Common myeloid progenitor, CD34-positive (primary cell): ENCODE results near the gene PABPC1L.
"Not testable (repeated sequence)": the region's sequence is repeated elsewhere in the genome, so short reads cannot be mapped to it uniquely, and the experiment has no call there.

ENCODE experiments used
- CTCF ChIA-PET: fragments of 350-600 bp; sonication (Branson Sonifier 250); formaldehyde crosslinking; loops from one replicate; lab custom pipeline; 2021; ENCODE audit warnings: antibody characterized with exemption; lab: Charles Lee
- POLR2A ChIA-PET: fragments of 350-600 bp; sonication (Branson Sonifier 250); formaldehyde crosslinking; loops from one replicate; lab custom pipeline; 2021; ENCODE audit warnings: antibody characterized with exemption; lab: Charles Lee
- DNase-seq, 3 donors: peaks; one replicate each; pipeline versions ENCODE4 v3.0.0 to v3.0.0-alpha.2; 2013
- H3K27ac ChIP-seq, 2 experiments: 1 replicate in 1 of 2; 2 replicates in 1 of 2; pipeline ENCODE4 v1.7.0; 2013; ENCODE audit warnings: inconsistent platforms in 2 of 2, low read length in 2 of 2, mild to moderate bottlenecking in 2 of 2, low read depth in 1 of 2, moderate library complexity in 1 of 2; ENCODE audit not compliant: severe bottlenecking in 2 of 2, insufficient read depth in 1 of 2, poor library complexity in 1 of 2
- H3K27me3 ChIP-seq, 5 experiments: replicated peaks in 2 of 5; 1 replicate in 3 of 5; 2 replicates in 2 of 5; pipeline versions ENCODE4 v1.6.1 to v1.7.0; 2013; ENCODE audit warnings: low read length in 4 of 5, mild to moderate bottlenecking in 2 of 5, moderate library complexity in 2 of 5, inconsistent platforms in 1 of 5; ENCODE audit not compliant: insufficient read depth in 5 of 5, control insufficient read depth in 4 of 5
- H3K36me3 ChIP-seq, 4 experiments: 1 replicate in 2 of 4; 2 replicates in 2 of 4; pipeline versions ENCODE4 v1.6.1 to v1.7.0; 2013; ENCODE audit warnings: low read length in 3 of 4, control low read depth in 1 of 4, mild to moderate bottlenecking in 1 of 4; ENCODE audit not compliant: control insufficient read depth in 4 of 4, insufficient read depth in 4 of 4
- H3K4me1 ChIP-seq, 4 experiments: 1 replicate in 3 of 4; 2 replicates in 1 of 4; pipeline versions ENCODE4 v1.6.1 to v1.7.1; 2013; ENCODE audit warnings: low read length in 3 of 4, mild to moderate bottlenecking in 3 of 4, control low read depth in 1 of 4, inconsistent platforms in 1 of 4, moderate library complexity in 1 of 4; ENCODE audit not compliant: control insufficient read depth in 4 of 4, insufficient read depth in 4 of 4; ENCODE audit errors: control extremely low read depth in 1 of 4
- H3K4me3 ChIP-seq, 7 experiments: 1 replicate in 4 of 7; 2 replicates in 3 of 7; pipeline versions ENCODE4 v1.5.1 to v1.7.0; 2013; ENCODE audit warnings: mild to moderate bottlenecking in 7 of 7, low read length in 6 of 7, moderate library complexity in 6 of 7, inconsistent platforms in 2 of 7, low read depth in 2 of 7, control low read depth in 1 of 7; ENCODE audit not compliant: insufficient read depth in 4 of 7, control insufficient read depth in 1 of 7; ENCODE audit errors: extremely low read depth in 1 of 7
- H3K9me3 ChIP-seq, 5 experiments: 1 replicate in 4 of 5; 2 replicates in 1 of 5; pipeline versions ENCODE4 v1.6.1 to v1.7.1; 2013; ENCODE audit warnings: low read length in 4 of 5, mild to moderate bottlenecking in 2 of 5, inconsistent platforms in 1 of 5, low read depth in 1 of 5, moderate library complexity in 1 of 5; ENCODE audit not compliant: control insufficient read depth in 4 of 5, insufficient read depth in 2 of 5; ENCODE audit errors: control extremely low read depth in 1 of 5
- WGBS: methylation state at CpG from one replicate; pipeline ENCODE4 v1.1.5; 2013; ENCODE audit not compliant: insufficient coverage; 5-methylcytosine and 5-hydroxymethylcytosine counted together

PABPC1L gene

DNA sequence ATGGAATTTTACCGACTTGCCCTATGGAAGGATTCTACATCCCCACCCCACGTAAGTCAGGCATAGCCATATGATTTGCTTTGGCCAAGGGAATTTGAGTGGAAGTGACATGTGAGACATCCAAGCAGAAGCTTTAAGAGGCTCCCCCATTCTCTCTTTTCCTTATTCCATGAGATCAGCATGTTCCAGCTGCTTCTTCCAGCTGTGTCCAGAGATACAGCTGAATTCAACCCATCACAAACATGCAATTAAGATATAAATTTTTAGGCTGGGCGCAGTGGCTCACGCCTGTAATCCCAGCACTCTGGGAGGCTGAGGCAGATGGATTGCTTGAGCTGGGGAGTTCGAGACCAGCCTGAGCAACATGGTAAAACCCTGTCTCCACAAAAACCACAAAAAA, 40.4 kb upstream of the PABPC1L start:
- no peaks in the 10 kb centered on the region for H3K27me3 ChIP-seq

DNA sequence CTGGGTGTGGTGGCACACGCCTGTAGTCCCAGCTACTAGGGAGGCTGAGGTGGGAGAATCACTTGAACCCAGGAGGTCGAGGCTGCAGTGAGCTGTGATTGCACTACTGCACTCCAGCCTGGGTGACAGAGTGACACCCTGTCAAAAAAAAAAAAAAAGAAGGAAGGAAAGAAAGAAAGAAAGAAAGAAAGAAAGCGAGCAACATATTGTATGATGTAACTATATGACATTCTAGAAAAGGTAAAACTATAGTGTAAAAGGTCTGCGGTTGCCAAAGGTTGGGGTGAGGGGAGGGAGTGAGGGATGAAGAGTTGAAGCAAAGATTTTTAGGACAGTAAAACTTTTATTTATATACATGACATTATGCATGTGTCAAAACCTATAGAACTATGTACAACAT, 27.5 kb upstream of the PABPC1L start:
- POLR2A ChIA-PET, result interaction anchor here (0.7 kb wide), 1 partner anchor 56 kb away, joined by 3 read pairs; no protein-coding TSS in a partner anchor
- H3K27me3 ChIP-seq, H3K36me3 ChIP-seq, CTCF ChIA-PET, H3K9me3 ChIP-seq, H3K4me3 ChIP-seq, H3K27ac ChIP-seq, DNase-seq: not testable (repeated sequence)
- 100% methylated on average over 2 of the region's 4 CpGs for WGBS
- peaks cover 0 to 22% (median 19%) of the 10 kb centered on the region in 4 experiments for H3K4me1 ChIP-seq

More for the DNA sequence above, 40.4 kb upstream of the PABPC1L start:
- CTCF ChIA-PET, result interaction anchor here (0.9 to 1.6 kb wide), 5 partner anchors 9 to 184 kb away, joined by 3 to 5 read pairs (median 3); partner anchors contain the start of gene KCNK15
- Histone ChIP-seq H3K9me3 (no peaks in the 10 kb centered on the region), H3K4me1 (peaks cover 0 to 8% (median 2%) of the 10 kb centered on the region in 4 experiments), H3K4me3 (no peak overlapping the region), H3K27ac (no peak overlapping the region), H3K36me3 (no peaks in the 10 kb centered on the region)
- POLR2A ChIA-PET, result interaction anchor here (0.7 kb wide), 1 partner anchor 133 kb away, joined by 6 read pairs; no protein-coding TSS in a partner anchor
- WGBS, result 100% methylated on average over 1 of the region's 5 CpGs
- DNase-seq, result no peak

- CTCF ChIA-PET, result no interaction called here
- Histone ChIP-seq H3K4me1 (peaks cover 7 to 32% (median 27%) of the 10 kb centered on the region in 4 experiments), H3K4me3 (no peak overlapping the region), H3K9me3 (peaks cover 0 to 2% (median 0%) of the 10 kb centered on the region in 5 experiments), H3K36me3 (peaks cover 0 to 5% (median 0%) of the 10 kb centered on the region in 4 experiments), H3K27me3 (no peaks in the 10 kb centered on the region), H3K27ac (no peak overlapping the region)
- no peak for DNase-seq
- POLR2A ChIA-PET, result interaction anchor here (0.5 to 0.6 kb wide), 2 partner anchors 27 to 46 kb away, joined by 3 to 4 read pairs; no protein-coding TSS in a partner anchor
- whole genome bisulfite sequencing, result 97% methylated on average over 7 of the region's 7 CpGs
Observed at GRCh38 chr20:44883214-44883902, 26.5 kb upstream of the PABPC1L start.

- no peak for DNase-seq
- WGBS, result 0% methylated on average over 6 of the region's 14 CpGs
- H3K9me3 ChIP-seq, result no peaks in the 10 kb centered on the region
- H3K36me3 ChIP-seq, result peaks cover 0 to 10% (median 0%) of the 10 kb centered on the region in 4 experiments
- ChIA-PET CTCF (no interaction called here), POLR2A (no interaction called here)
- H3K27me3 ChIP-seq, result no peaks in the 10 kb centered on the region
- peak overlapping the region; percentile 76 to 99 (median 97) for H3K4me3 ChIP-seq
- peak overlapping the region in 1 of 2 experiments; percentile 74 for H3K27ac ChIP-seq
- peaks cover 12 to 42% (median 28%) of the 10 kb centered on the region in 4 experiments for H3K4me1 ChIP-seq
Observed at GRCh38 chr20:44884907-44885391, 24.9 kb upstream of the PABPC1L start.

DNA sequence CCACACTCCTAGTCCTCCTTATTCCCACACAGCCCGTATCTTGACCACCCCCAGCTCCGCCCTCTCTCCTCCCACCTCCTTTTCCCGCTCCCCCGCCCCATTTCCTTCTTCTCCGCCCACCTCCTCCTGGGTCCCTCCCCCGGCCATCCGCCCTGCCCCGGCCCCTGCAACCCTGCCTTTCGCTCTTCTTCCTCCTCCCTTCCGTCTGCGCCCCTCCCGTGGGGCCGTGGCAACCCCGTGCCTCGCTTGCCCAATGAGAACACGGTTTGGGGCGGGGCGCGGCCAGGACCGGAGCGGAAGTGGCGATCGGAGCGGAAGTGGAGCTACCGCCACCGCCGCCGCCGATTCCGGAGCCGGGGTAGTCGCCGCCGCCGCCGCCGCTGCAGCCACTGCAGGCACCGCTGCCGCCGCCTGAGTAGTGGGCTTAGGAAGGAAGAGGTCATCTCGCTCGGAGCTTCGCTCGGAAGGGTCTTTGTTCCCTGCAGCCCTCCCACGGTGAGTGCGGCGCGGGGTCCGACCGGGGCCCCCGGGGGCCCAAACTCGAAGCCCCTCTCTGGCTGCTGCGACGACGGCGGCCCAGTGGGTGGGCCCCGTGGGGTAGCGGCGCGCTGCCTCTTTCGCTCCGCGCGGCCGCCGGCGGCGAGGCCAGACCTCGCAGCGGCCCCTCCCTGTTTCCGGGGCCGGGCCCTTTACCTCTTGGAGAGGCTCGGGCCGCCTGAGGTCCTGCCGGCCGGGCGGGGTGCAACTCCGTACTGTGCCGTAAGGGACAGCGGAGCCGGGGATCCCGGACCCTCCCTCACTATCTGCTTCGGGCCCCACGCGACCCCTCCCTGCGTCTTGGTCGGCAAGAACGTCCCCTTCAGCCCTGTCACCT, 24.2 kb upstream of the PABPC1L start, which contains the start of gene YWHAB:
Gene YWHAB, plus strand, starts transcription at position 314 of the 874 bp plus-strand sequence. CDS start 15,829 bp downstream, outside the sequence.
- Histone ChIP-seq H3K4me1 (peaks cover 12 to 42% (median 28%) of the 10 kb centered on the region in 4 experiments), H3K27me3 (no peaks in the 10 kb centered on the region), H3K36me3 (peaks cover 0 to 10% (median 0%) of the 10 kb centered on the region in 4 experiments), H3K9me3 (no peaks in the 10 kb centered on the region), H3K4me3 (peak within 1 kb of the TSS; percentile 76 to 99 (median 97)), H3K27ac (peak within 1 kb of the TSS; percentile 66 to 79)
- WGBS, result 0% methylated on average over 71 of the region's 88 CpGs
- DNase-seq, result peak; percentile 97 to 98 (median 97)
- POLR2A ChIA-PET, result no interaction called here
- CTCF ChIA-PET, result interaction anchor here (0.8 kb wide), 1 partner anchor 500 kb away, joined by 4 read pairs; no protein-coding TSS in a partner anchor

DNA sequence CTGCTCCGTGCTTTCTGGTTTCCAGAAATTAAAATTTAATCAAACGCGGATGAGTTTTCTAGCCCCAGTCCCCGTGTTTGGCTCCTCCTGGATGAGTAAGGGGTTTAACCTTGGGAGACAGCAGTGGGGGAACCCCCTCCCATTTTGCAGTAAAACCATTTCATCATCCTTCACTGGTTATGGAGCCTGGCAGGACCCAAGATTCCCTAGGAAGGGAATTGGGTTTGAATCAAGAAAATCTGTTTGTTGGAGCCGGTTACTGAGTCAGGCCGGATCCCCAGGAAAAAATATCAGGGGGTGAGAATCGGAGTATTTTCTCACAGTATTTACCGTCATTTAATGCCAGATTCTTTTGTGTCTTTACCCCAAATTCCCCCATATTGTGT, 23.6 kb upstream of the PABPC1L start:
- peaks cover 0 to 10% (median 0%) of the 10 kb centered on the region in 4 experiments for H3K36me3 ChIP-seq
- WGBS, result 0% methylated on average over 4 of the region's 8 CpGs
- H3K9me3 ChIP-seq, result no peaks in the 10 kb centered on the region
- H3K4me3 ChIP-seq, result peak overlapping the region; percentile 76 to 99 (median 97)
- peak overlapping the region; percentile 66 to 79 for H3K27ac ChIP-seq
- no peaks in the 10 kb centered on the region for H3K27me3 ChIP-seq
- DNase-seq, result peak in 2 of 3 donors; percentile 49 to 60
- ChIA-PET CTCF (no interaction called here), POLR2A (no interaction called here)
- H3K4me1 ChIP-seq, result peaks cover 12 to 42% (median 28%) of the 10 kb centered on the region in 4 experiments
